ENCODE measurements around the gene SMIM30.

Gene SMIM30

DNA sequence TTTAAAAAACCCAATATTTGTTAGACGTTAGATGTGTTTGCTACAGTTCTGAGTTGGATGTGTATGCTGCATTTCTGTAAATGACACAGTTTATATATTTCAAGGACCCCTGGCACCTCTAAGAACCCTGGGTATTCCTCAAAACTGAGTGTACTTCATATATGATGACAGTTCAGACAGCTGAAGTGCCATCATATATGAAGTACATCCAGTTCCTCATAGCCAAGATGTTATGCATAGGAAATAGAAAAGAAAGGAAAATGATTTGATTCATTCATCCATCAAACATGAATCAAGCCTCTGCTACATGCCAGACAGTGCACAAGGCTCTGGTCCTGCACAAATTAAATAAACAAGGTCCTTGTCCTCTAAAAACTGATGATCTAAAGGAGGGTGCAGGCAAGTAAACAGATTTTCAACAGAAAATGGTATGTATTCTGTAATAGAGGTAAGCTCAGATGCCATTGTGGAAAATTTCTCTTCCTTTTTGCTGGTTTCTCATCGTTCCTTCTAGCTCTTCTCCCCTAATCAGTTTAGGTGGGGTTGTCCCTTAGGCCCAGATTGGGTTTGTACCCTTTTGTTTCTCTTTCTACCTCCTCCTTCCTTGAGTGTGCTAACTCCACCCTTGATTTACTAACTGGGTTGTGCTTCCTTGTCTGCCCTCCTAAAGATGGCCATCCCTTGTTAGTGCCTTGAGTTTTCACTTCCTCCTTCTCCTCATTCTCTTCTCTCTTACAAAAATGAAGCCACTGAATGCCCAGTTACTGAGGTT, 25.3 kb upstream of the SMIM30 start:
- no peak for DNase-seq (ENCODE audit: low read depth)
- TF ChIP-seq, protein P1, sequence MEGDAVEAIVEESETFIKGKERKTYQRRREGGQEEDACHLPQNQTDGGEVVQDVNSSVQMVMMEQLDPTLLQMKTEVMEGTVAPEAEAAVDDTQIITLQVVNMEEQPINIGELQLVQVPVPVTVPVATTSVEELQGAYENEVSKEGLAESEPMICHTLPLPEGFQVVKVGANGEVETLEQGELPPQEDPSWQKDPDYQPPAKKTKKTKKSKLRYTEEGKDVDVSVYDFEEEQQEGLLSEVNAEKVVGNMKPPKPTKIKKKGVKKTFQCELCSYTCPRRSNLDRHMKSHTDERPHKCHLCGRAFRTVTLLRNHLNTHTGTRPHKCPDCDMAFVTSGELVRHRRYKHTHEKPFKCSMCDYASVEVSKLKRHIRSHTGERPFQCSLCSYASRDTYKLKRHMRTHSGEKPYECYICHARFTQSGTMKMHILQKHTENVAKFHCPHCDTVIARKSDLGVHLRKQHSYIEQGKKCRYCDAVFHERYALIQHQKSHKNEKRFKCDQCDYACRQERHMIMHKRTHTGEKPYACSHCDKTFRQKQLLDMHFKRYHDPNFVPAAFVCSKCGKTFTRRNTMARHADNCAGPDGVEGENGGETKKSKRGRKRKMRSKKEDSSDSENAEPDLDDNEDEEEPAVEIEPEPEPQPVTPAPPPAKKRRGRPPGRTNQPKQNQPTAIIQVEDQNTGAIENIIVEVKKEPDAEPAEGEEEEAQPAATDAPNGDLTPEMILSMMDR (conservative IDR thresholded peaks at IDR 0.05; ENCODE audit: low read length) = no peak
- no peak overlapping the region for H3K4me3 ChIP-seq (ENCODE audit: low read length)

DNA sequence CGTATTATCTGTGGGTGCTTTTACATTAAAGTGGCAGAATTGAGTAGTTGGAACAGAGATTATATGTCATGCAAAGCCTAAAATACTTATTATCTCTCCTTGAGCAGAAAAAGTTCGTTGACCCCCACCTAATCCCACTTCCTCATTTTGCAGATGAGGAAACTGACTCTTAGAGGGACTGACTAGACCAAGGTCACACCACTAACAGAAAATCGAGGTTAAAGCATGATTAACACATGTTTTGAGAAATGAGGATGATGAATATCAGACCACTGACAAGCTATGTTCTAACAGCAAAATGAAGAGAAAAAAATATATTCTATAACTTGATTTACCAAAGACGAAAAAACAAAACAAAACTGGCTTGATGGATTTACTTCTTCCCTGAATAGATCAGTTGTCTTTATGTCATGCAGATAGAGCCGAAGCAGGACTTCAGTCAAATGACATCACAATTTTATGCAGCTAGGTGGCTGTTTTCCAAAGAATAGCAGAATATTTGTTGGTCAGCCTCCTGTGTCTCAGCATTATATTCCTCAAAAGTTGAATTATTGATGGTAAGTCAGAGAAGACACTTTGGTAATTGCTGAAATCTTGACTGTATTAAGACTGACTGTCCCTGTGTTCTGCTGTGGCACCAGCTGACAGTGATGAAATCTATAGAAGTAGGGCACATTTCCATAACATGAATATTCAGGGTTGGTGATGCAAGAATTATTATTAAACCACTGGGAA, 24.2 kb upstream of the SMIM30 start:
- no peak for DNase-seq (ENCODE audit: low read depth)
- TF ChIP-seq, protein P1 (conservative IDR thresholded peaks at IDR 0.05; ENCODE audit: low read length) = no peak
- H3K4me3 ChIP-seq (ENCODE audit: low read length) = no peak overlapping the region

DNA sequence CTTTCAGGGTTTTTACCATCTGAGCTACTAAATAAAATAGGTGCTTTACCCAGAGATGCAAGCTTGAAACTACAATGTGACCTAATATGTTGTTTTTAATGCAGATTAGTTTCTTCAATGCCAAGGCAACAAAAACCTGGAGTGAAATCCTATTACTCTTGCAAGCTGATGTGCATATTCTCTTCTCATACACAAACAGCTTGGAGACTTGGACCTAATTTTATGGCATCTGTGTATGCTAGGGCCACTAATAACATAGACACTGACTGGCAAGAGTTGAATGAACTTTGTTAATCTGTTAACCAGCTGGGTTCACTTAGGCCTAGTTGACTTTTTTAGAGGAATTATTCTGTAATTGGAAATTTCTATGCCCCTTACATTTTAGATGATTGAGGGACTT, 23.4 kb upstream of the SMIM30 start:
- TF ChIP-seq, protein P1 (conservative IDR thresholded peaks at IDR 0.05; ENCODE audit: low read length) = no peak
- no peak for DNase-seq (ENCODE audit: low read depth)

DNA sequence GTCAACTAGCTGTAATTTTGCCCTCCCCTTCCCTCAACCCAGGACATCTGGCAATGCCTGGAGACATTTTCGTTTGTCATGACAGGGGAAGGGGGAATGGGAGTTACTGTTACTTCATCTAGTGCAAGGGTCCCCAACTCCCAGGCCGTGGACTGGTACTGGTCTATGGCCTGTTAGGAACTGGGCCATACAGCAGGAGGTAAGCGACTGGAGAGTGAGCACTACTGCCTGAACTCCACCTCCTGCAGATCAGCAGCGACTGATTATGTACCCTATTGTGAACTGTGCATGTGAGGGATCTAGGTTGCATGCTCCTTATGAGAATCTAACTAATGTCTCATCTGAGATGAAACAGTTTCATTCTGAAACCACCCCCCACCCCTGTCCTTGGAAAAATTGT, 22.6 kb upstream of the SMIM30 start:
- DNase-seq (ENCODE audit: low read depth) = no peak
- H3K4me3 ChIP-seq (ENCODE audit: low read length) = no peak overlapping the region
- TF ChIP-seq, protein P1 (conservative IDR thresholded peaks at IDR 0.05; ENCODE audit: low read length) = no peak

More for the DNA sequence above, 23.4 kb upstream of the SMIM30 start:
- no peak overlapping the region for H3K4me3 ChIP-seq (ENCODE audit: low read length)

DNA sequence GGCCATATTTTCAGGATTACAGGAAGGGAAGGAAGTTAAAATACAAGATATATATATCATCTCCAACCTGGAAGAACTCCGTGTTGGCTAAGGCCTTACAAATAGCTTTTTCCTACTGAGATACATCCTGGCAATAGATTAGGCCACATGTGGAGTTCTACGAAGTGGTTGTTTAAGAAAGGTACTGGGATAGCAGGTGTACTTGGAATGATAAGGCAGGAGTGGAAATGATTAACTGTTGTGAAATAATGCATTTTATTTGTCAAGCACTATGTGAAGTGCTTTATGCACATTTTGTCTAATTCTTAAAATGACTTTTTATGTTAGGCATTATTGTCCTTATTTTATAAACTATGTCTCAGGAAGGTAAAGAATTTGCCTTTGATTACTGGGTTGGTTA, 18.9 kb upstream of the SMIM30 start:
- no peak for DNase-seq (ENCODE audit: low read depth)
- no peak overlapping the region for H3K4me3 ChIP-seq (ENCODE audit: low read length)
- TF ChIP-seq, protein P1 (conservative IDR thresholded peaks at IDR 0.05; ENCODE audit: low read length) = no peak

DNA sequence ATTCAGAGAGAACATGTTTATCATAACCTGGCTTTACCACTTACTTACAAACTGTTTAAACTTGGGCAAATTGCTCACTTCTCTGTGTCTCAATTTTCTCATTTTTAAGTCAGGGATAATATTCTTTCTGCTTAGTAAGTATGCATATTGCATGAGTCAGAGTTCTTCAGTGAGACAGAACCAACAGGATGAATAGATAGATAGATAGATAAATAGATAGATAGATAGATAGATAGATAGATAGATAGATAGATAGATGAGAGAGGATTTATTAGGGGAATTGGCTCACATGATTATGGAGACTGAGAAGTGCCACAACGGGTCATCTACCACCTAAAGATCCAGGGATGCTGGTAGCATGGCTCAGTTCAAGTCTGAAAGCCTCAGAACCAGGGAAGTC, 15.7 kb upstream of the SMIM30 start:
- no peak overlapping the region for H3K4me3 ChIP-seq (ENCODE audit: low read length)
- DNase-seq (ENCODE audit: low read depth) = no peak
- TF ChIP-seq, protein P1 (conservative IDR thresholded peaks at IDR 0.05; ENCODE audit: low read length) = no peak

DNA sequence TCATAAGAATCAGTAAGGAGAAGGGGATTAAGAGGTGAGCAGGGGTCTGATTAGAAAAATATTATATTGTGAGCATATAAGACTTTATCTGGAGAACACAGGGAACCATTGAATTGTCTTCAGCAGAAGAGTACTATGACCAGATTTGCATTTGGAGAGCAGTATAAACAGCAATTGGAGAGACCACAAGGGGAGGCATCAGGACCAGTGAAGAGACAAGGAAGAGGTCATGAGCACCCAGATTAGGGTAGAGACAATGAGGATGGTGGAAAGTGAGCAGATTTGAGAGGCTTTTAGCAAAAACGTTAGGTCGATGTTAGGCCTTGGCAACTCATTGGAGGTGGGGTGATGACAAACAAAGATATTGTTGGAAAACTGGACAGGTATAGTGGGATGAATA, 13.0 kb upstream of the SMIM30 start:
- H3K4me3 ChIP-seq (ENCODE audit: low read length) = no peak overlapping the region
- no peak for DNase-seq (ENCODE audit: low read depth)
- TF ChIP-seq, protein P1 (conservative IDR thresholded peaks at IDR 0.05; ENCODE audit: low read length) = no peak
